K562 (cell line): ENCODE measurements around the gene SH3BP5L. TPM values are rescaled to one million over a fixed set of nuclear protein-coding genes. Genes with fewer than 3 reads are reported as not detected.

Experiments used
- ATF7 ChIP-seq: fragments of 450-650 bp; IDR thresholded peaks from 2 replicates; pipeline ENCODE4 v1.7.1; 2014; ENCODE audit warnings: mild to moderate bottlenecking, moderate library complexity
- BCLAF1 ChIP-seq, 2 experiments: fragments of 450-650 bp in 1 of 2; IDR thresholded peaks; 2 replicates each; pipeline ENCODE4 v1.6.1; 2011 to 2017; ENCODE audit warnings: low read depth in 2 of 2, antibody characterized with exemption in 1 of 2, borderline replicate concordance in 1 of 2, low read length in 1 of 2, mild to moderate bottlenecking in 1 of 2, mixed read lengths in 1 of 2; ENCODE audit not compliant: control insufficient read depth in 1 of 2
- DLX4 ChIP-seq: fragments of 250-450 bp; sonication (Bioruptor Pico); IDR thresholded peaks from 2 replicates; pipeline ENCODE4 v1.6.1; 2021; ENCODE audit warnings: mild to moderate bottlenecking
- E2F5 ChIP-seq: sonication (generic); formaldehyde crosslinking; IDR thresholded peaks from 2 replicates; pipeline ENCODE4 v1.8.0; 2022; ENCODE audit warnings: mild to moderate bottlenecking, missing genetic modification reagents
- GATAD2A ChIP-seq: fragments of 450-650 bp; IDR thresholded peaks from 2 replicates; pipeline ENCODE4 v1.6.1; 2017
- HNRNPH1 ChIP-seq: fragments of 200-400 bp; formaldehyde crosslinking; optimal IDR thresholded peaks from 2 replicates; pipeline ENCODE3; 2017; ENCODE audit warnings: low read depth, mild to moderate bottlenecking, low read length, moderate library complexity
- HNRNPLL ChIP-seq: fragments of 200-400 bp; formaldehyde crosslinking; IDR thresholded peaks from 2 replicates; pipeline ENCODE4 v1.6.1; 2017; ENCODE audit warnings: low read length, low read depth, mild to moderate bottlenecking; ENCODE audit not compliant: poor library complexity, severe bottlenecking
- MAZ ChIP-seq, 2 experiments: fragments of 450-650 bp in 1 of 2; sonication (generic) in 1 of 2; formaldehyde crosslinking; IDR thresholded peaks in 1 of 2; conservative IDR thresholded peaks in 1 of 2; 2 replicates each; pipeline versions ENCODE4 v1.4.0 to v1.5.0; 2020; ENCODE audit warnings: mild to moderate bottlenecking in 1 of 2, missing genetic modification reagents in 1 of 2
- MIER1 ChIP-seq: fragments of 450-650 bp; IDR thresholded peaks from 2 replicates; pipeline ENCODE4 v1.6.1; 2016; ENCODE audit warnings: antibody characterized with exemption, mild to moderate bottlenecking, low read depth
- NFRKB ChIP-seq: fragments of 450-650 bp; IDR thresholded peaks from 2 replicates; pipeline ENCODE4 v1.6.1; 2016; ENCODE audit warnings: low read depth
- POLR2AphosphoS2 ChIP-seq: IDR thresholded peaks from 2 replicates; pipeline ENCODE4 v1.6.1; 2012; ENCODE audit warnings: low read length, improper control_type of control experiment
- TCF7L2 ChIP-seq: fragments of 150-350 bp; IDR thresholded peaks from 2 replicates; pipeline ENCODE4 v1.6.1; 2016; ENCODE audit warnings: low read depth, mild to moderate bottlenecking, low read length, moderate library complexity
- TEAD1 ChIP-seq, 2 experiments: fragments of 450-650 bp in 1 of 2; sonication (generic) in 1 of 2; formaldehyde crosslinking; IDR thresholded peaks; 2 replicates each; pipeline versions ENCODE4 v1.4.0 to v1.8.0; 2020 to 2022; ENCODE audit warnings: mild to moderate bottlenecking in 2 of 2, missing genetic modification reagents in 1 of 2
- TFAM ChIP-seq: fragments of 250-450 bp; sonication (Bioruptor Pico); conservative IDR thresholded peaks from 2 replicates; pipeline ENCODE4 v1.5.0; 2021; ENCODE audit warnings: mild to moderate bottlenecking, moderate library complexity
- TOE1 ChIP-seq, 2 experiments: fragments of 450-650 bp in 1 of 2; sonication (generic) in 1 of 2; formaldehyde crosslinking in 1 of 2; IDR thresholded peaks; 2 replicates each; pipeline versions ENCODE4 v1.7.1 to v1.8.0; 2016 to 2022; ENCODE audit warnings: borderline replicate concordance in 2 of 2, mild to moderate bottlenecking in 2 of 2, antibody characterized with exemption in 1 of 2, inconsistent platforms in 1 of 2, low read depth in 1 of 2, missing genetic modification reagents in 1 of 2, moderate library complexity in 1 of 2
- ZC3H11A ChIP-seq: IDR thresholded peaks from 2 replicates; pipeline ENCODE4 v1.6.1; 2012; ENCODE audit warnings: low read depth, low read length, improper control_type of control experiment
- ZNF518B ChIP-seq: fragments of 250-450 bp; sonication (Bioruptor Pico); IDR thresholded peaks from 2 replicates; pipeline ENCODE4 v1.5.0; 2021; ENCODE audit warnings: mild to moderate bottlenecking, moderate library complexity
- ZNF707 ChIP-seq: fragments of 250-450 bp; sonication (Bioruptor Pico); conservative IDR thresholded peaks from 2 replicates; pipeline ENCODE4 v1.8.0; 2022; ENCODE audit warnings: inconsistent platforms, mild to moderate bottlenecking, moderate library complexity
- ZNF785 ChIP-seq: fragments of 250-450 bp; sonication (Bioruptor Pico); IDR thresholded peaks from 2 replicates; pipeline ENCODE4 v1.4.0; 2020; ENCODE audit warnings: mild to moderate bottlenecking
- polyA plus RNA-seq, 8 experiments: library from polyadenylated mRNA; depleted of rRNA in 4 of 8; stranded (reverse) in 5 of 8; unstranded in 3 of 8; fragments of >200 nt; fragmentation: Nextera tagmentation in 2 of 8; fragmentation: Illumina TruSeq in 1 of 8; extraction: Ambion mirVana in 2 of 8; extraction: Trizol in 1 of 8; gene quantifications; 2 replicates each; pipeline versions ENCODE4 v1.2.1 to v1.2.3, GENCODE V29; 2011 to 2014; ENCODE audit warnings: inconsistent platforms in 1 of 8, missing spikeins in 1 of 8
- total RNA-seq, 7 experiments: library from RNA; depleted of rRNA in 6 of 7; stranded (reverse); fragments of >200 nt in 6 of 7; fragmentation: Illumina TruSeq in 2 of 7; extraction: Trizol in 2 of 7; gene quantifications; 2 replicates each; pipeline versions ENCODE4 v1.2.1 to v1.2.3, GENCODE V29; 2011 to 2021; ENCODE audit warnings: low replicate concordance in 1 of 7

SH3BP5L gene
- total and polyA plus RNA-seq, 9 of the 15 experiments (the other 6 are each of a cell fraction or from before 2014, with no cell fraction given) = 1.9 to 26.5 (median 15.8) TPM

GRCh38 chr1:248858096-248858890 is 32.6 kb upstream of the SH3BP5L start (continued):
- no peak for TF ChIP-seq ZNF518B (CRISPR knock-in tag)
- TF ChIP-seq TFAM (CRISPR knock-in tag) = no peak
- peak; percentile 81 for TF ChIP-seq E2F5 (CRISPR knock-in tag)
- TF ChIP-seq HNRNPH1 = no peak
- no peak for TF ChIP-seq ZC3H11A
- TF ChIP-seq TCF7L2 = no peak
- TF ChIP-seq BCLAF1 (IDR thresholded peaks at IDR 0.05; ENCODE audit: borderline replicate concordance in 1 of 2, control insufficient read depth in 1 of 2, low read depth in 2 of 2, low read length in 1 of 2) = no peak
- TF ChIP-seq POLR2AphosphoS2 = no peak
- peak in 1 of 2 experiments; percentile 65; a peak in 2 of 4 replicates for TF ChIP-seq MAZ (CRISPR knock-in tag; conservative IDR thresholded peaks at IDR 0.05 in 1 of 2, IDR thresholded peaks at IDR 0.05 in 1 of 2)
- peak in 1 of 2 experiments; percentile 68; a peak in 1 of 4 replicates for TF ChIP-seq TEAD1 (CRISPR knock-in tag; IDR thresholded peaks at IDR 0.05)
- no peak for TF ChIP-seq GATAD2A
- 0 out of 2 replicates have a peak, but pooled peaks have one; percentile 42 for TF ChIP-seq ATF7
- TF ChIP-seq ZNF785 (CRISPR knock-in tag) = no peak
- no peak for TF ChIP-seq DLX4 (CRISPR knock-in tag)
- no peak for TF ChIP-seq ZNF707 (CRISPR knock-in tag)
- no peak for TF ChIP-seq HNRNPLL
- TF ChIP-seq TOE1 (IDR thresholded peaks at IDR 0.05; ENCODE audit: borderline replicate concordance) = peak; percentile 39
- TF ChIP-seq TOE1 (CRISPR knock-in tag; IDR thresholded peaks at IDR 0.05; ENCODE audit: borderline replicate concordance, low read depth) = peak; percentile 94
- peak; percentile 93 for TF ChIP-seq NFRKB
- TF ChIP-seq MIER1 = no peak
